Uterus (tissue), 4 donors: ENCODE measurements around the gene CMKLR1. TPM values are rescaled to one million over a fixed set of nuclear protein-coding genes. Genes with fewer than 3 reads are reported as not detected.

Source experiments
- DNase-seq, 2 donors: peaks; one replicate each; pipeline ENCODE4 v3.0.0-alpha.2; 2019 to 2020
- H3K27ac ChIP-seq, 2 donors: fragments of 200-600 bp; sonication (generic); 1 replicate in 1 of 2; 2 replicates in 1 of 2; pipeline ENCODE4 v1.5.1; 2016 to 2018
- H3K27me3 ChIP-seq, 2 donors: fragments of 200-600 bp; sonication (generic); one replicate each; pipeline ENCODE4 v1.5.1; 2018 to 2019; ENCODE audit warnings: control low read depth in 1 of 2
- H3K36me3 ChIP-seq, 2 donors: fragments of 200-600 bp; sonication (generic); one replicate each; pipeline ENCODE4 v1.5.1; 2019; ENCODE audit warnings: control low read depth in 1 of 2
- H3K4me1 ChIP-seq, 2 donors: fragments of 200-600 bp; sonication (generic); one replicate each; pipeline ENCODE4 v1.5.1; 2018 to 2019; ENCODE audit warnings: control low read depth in 1 of 2
- H3K4me3 ChIP-seq, 2 donors: fragments of 200-600 bp; sonication (generic); 1 replicate in 1 of 2; 2 replicates in 1 of 2; pipeline ENCODE4 v1.5.1; 2018 to 2019; ENCODE audit warnings: mild to moderate bottlenecking in 1 of 2
- H3K9me3 ChIP-seq, 2 donors: fragments of 200-600 bp; sonication (generic); one replicate each; pipeline ENCODE4 v1.5.1; 2019; ENCODE audit warnings: control low read depth in 1 of 2
- POLR2A ChIP-seq, 2 donors: fragments of 450-650 bp; IDR thresholded peaks; one replicate each; pipeline ENCODE4 v1.6.1; 2016; ENCODE audit warnings: antibody characterized with exemption in 2 of 2, mild to moderate bottlenecking in 1 of 2, moderate library complexity in 1 of 2
- intact Hi-C: fragments of 100-400 bp; cut with DNase I; formaldehyde crosslinking; loops from one replicate; pipeline ENCODE4 v1.15.1; 2023; ENCODE audit warnings: low total_unique reads
- total RNA-seq, 4 donors: library from RNA; depleted of rRNA in 3 of 4; stranded (reverse); fragments of >200 nt in 3 of 4; gene quantifications; one replicate each; pipeline versions ENCODE4 v1.1.0 to v1.2.4, GENCODE V29; 2014 to 2023
- TF ChIP-seq, protein P1 (sequence below), 4 experiments: fragments of 200-600 bp in 2 of 4; fragments of 450-650 bp in 2 of 4; sonication (generic) in 2 of 4; IDR thresholded peaks; one replicate each; pipeline ENCODE4 v1.5.1; 2016 to 2019; ENCODE audit warnings: antibody characterized with exemption in 4 of 4, mild to moderate bottlenecking in 2 of 4, moderate library complexity in 1 of 4
- donor health status: DM: yes; HTN: yes; CAD: no.

The CMKLR1 gene
- total RNA-seq, 4 donors from 2014 or later, result 8.2 to 27.1 (median 11.5) TPM

DNA sequence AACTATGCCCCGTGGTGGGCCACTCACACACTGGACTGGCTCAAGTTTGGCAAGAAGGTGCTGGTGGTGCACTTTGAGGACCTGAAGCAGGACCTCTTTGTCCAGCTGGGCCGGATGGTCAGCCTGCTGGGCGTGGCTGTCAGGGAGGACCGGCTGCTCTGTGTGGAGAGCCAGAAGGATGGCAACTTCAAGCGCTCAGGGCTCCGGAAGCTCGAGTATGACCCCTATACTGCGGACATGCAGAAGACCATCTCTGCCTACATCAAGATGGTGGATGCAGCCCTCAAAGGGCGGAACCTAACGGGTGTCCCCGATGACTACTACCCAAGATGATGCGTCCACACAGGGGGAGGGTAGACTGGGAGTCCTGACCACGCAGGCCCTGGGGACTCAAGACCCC, 91.1 kb downstream of the CMKLR1 start:
- Histone ChIP-seq H3K9me3 (no peaks in the 10 kb centered on the region), H3K36me3 (no peaks in the 10 kb centered on the region), H3K27ac (no peak overlapping the region), H3K27me3 (no peaks in the 10 kb centered on the region), H3K4me1 (no peaks in the 10 kb centered on the region), H3K4me3 (no peak overlapping the region)
- intact Hi-C loops, result no loop called here
- TF ChIP-seq, protein P1, sequence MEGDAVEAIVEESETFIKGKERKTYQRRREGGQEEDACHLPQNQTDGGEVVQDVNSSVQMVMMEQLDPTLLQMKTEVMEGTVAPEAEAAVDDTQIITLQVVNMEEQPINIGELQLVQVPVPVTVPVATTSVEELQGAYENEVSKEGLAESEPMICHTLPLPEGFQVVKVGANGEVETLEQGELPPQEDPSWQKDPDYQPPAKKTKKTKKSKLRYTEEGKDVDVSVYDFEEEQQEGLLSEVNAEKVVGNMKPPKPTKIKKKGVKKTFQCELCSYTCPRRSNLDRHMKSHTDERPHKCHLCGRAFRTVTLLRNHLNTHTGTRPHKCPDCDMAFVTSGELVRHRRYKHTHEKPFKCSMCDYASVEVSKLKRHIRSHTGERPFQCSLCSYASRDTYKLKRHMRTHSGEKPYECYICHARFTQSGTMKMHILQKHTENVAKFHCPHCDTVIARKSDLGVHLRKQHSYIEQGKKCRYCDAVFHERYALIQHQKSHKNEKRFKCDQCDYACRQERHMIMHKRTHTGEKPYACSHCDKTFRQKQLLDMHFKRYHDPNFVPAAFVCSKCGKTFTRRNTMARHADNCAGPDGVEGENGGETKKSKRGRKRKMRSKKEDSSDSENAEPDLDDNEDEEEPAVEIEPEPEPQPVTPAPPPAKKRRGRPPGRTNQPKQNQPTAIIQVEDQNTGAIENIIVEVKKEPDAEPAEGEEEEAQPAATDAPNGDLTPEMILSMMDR (IDR thresholded peaks at IDR 0.05), result no peak
- TF ChIP-seq POLR2A (IDR thresholded peaks at IDR 0.05), result no peak
- no peak for DNase-seq

DNA sequence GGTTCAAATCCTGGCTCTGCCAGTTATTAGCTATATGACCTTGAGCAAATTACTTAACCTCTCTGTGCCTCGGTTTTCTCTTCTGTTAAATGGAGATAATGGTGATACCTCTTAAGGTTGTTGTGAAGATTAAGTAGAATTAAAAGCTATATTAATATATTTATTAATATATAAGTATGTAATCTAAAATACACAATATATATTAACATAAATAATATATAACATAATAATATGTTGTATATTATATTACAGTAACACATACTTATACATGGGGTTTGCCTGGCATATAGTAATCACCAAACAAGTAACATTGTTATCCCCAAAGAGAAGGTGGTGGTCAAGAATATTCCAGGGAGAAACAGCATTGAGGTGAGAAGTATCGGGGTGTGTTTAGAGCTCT, 92.0 kb downstream of the CMKLR1 start:
- Histone ChIP-seq H3K27ac (no peak overlapping the region), H3K36me3 (no peaks in the 10 kb centered on the region), H3K27me3 (no peaks in the 10 kb centered on the region), H3K4me3 (no peak overlapping the region), H3K4me1 (no peaks in the 10 kb centered on the region), H3K9me3 (no peaks in the 10 kb centered on the region)
- DNase-seq, result no peak
- TF ChIP-seq, protein P1 (IDR thresholded peaks at IDR 0.05), result no peak
- no peak for TF ChIP-seq POLR2A (IDR thresholded peaks at IDR 0.05)
- intact Hi-C loops, result no loop called here

DNA sequence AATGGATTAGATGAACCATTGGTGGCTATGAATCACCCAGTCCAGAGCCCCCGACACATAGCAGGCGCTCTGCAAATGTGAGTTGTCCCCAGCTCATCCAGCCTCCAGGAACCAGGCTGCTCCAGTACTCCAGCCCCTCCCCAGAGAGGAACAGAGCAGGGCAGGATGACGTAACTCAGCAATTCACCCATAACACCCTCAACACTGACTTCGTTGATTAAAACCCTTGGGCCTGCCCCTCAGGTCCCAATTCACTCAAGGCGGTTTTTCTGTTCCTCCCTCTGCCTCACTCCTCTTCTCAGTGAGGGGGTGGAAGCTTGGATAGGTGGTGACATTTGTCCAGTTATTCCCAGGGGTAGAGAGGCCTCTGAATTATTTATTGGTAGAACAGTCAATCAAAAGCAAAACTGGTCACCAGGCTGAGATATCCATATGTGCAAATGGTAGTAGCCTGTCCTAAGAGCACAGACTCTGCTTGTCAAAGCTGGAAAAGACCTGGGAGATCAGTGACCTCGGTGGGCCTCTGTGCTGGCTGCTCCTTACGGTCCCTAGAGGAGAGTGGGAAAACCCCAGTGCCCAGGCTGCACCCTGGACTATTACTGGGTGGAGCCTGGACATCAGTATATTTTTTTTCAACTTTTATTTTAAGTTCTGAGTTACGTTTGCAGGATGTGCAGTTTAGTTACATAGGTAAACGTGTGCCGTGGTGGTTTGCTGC, 97.0 kb downstream of the CMKLR1 start:
- Histone ChIP-seq H3K36me3 (no peaks in the 10 kb centered on the region), H3K9me3 (no peaks in the 10 kb centered on the region), H3K27me3 (no peaks in the 10 kb centered on the region), H3K4me1 (no peaks in the 10 kb centered on the region), H3K4me3 (no peak overlapping the region), H3K27ac (no peak overlapping the region)
- no peak for DNase-seq
- intact Hi-C loops, result no loop called here
- TF ChIP-seq, protein P1 (IDR thresholded peaks at IDR 0.05), result no peak
- TF ChIP-seq POLR2A (IDR thresholded peaks at IDR 0.05), result no peak

DNA sequence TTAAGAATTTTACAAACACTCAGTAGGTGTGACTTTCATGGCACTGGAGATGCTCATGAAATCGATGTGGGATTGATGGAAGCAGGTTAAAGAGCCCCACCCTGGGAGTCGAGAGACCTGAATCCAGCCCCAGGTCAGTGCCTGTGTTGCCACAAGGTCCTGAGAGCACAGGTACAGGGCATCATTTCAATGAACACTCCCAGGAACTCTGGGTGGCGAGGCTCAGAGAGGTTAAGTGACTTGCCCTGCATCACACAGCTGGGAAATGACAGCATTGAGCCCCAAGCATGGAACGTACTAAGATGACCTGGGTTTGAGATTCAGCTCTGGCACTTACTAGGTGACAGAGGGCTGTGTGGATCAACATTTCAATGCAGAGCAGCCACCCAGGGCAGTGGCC, 98.2 kb downstream of the CMKLR1 start:
- intact Hi-C loops, result no loop called here
- Histone ChIP-seq H3K9me3 (no peaks in the 10 kb centered on the region), H3K4me1 (no peaks in the 10 kb centered on the region), H3K36me3 (no peaks in the 10 kb centered on the region), H3K27me3 (no peaks in the 10 kb centered on the region), H3K27ac (no peak overlapping the region), H3K4me3 (no peak overlapping the region)
- DNase-seq, result no peak
- no peak for TF ChIP-seq POLR2A (IDR thresholded peaks at IDR 0.05)
- TF ChIP-seq, protein P1 (IDR thresholded peaks at IDR 0.05), result no peak

DNA sequence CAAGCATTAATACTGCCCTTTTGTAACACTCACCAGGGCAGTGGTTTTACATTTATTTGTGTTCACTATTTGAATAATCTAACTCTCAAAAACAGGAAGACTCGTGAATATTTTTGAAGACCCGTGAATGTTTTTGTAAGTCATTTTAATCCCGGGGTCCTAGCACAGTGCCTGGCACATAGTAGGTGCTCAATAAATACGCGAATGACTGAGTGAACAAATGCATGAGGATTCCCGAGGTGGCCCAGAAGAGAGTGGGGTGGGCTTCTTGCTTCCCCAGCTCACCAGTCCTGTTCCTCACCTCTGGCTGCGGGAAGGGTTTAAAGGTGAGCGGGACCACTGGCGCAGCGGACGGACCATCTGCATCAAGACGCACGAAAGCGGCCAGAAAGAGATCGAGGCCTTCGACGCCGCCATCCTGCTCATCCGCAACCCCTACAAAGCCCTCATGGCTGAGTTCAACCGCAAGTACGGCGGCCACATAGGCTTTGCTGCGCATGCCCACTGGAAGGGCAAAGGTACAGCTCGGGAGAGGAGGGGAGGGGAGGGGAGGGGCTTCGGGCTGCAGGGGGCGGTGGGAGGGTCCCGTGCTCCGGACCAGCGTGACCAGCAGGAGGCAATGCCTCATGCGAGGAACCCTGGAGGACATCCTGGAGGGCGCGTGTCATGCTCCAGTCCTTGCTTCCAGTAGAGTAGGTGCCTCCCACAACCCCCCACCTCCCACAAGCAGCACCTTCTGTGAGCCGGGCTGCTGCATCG, 98.9 kb downstream of the CMKLR1 start:
- intact Hi-C loops, result no loop called here
- no peak for TF ChIP-seq POLR2A (IDR thresholded peaks at IDR 0.05)
- TF ChIP-seq, protein P1 (IDR thresholded peaks at IDR 0.05), result no peak

More for the DNA sequence above, 98.9 kb downstream of the CMKLR1 start:
- H3K27me3 ChIP-seq, result no peaks in the 10 kb centered on the region
- no peaks in the 10 kb centered on the region for H3K9me3 ChIP-seq
- no peak overlapping the region for H3K27ac ChIP-seq
- H3K4me3 ChIP-seq, result no peak overlapping the region
- H3K36me3 ChIP-seq, result no peaks in the 10 kb centered on the region
- H3K4me1 ChIP-seq, result no peaks in the 10 kb centered on the region
- no peak for DNase-seq
